HL-60 (cell line): ENCODE results near the gene IKZF3.

Experiments used
- CTCF ChIP-seq: IDR thresholded peaks from one replicate; pipeline ENCODE4 v1.5.1; 2011; ENCODE audit warnings: low read length, control low read depth, inconsistent platforms; ENCODE audit not compliant: insufficient read depth
- GABPA ChIP-seq: IDR thresholded peaks from 2 replicates; pipeline ENCODE4 v1.6.1; 2012; ENCODE audit warnings: low read depth
- POLR2AphosphoS5 ChIP-seq: IDR thresholded peaks from 2 replicates; pipeline ENCODE4 v1.6.1; 2012; ENCODE audit warnings: low read depth

GRCh38 chr17:39828443-39828842 is 35.7 kb downstream of the IKZF3 start:
- no peak for TF ChIP-seq CTCF
- TF ChIP-seq POLR2AphosphoS5 = no peak
- TF ChIP-seq GABPA = no peak
